GM12864 (cell line): ENCODE results near the gene VSTM1.
"Not testable (repeated sequence)": the region's sequence is repeated elsewhere in the genome, so short reads cannot be mapped to it uniquely, and the experiment has no call there.

Source experiments
- DNase-seq: peaks from one replicate; pipeline ENCODE4 v3.0.0-alpha.2; 2011; ENCODE audit warnings: low read depth
- H3K4me3 ChIP-seq: 2 replicates; pipeline ENCODE4 v1.5.1; 2011; ENCODE audit warnings: mild to moderate bottlenecking, low read depth, low read length, control low read depth
- TF ChIP-seq, protein P1 (sequence below): IDR thresholded peaks from 2 replicates; pipeline ENCODE4 v1.5.1; 2011; ENCODE audit warnings: low read depth, mild to moderate bottlenecking, moderate library complexity, low read length, control low read depth, inconsistent platforms; ENCODE audit errors: missing control alignments

VSTM1 gene

DNA sequence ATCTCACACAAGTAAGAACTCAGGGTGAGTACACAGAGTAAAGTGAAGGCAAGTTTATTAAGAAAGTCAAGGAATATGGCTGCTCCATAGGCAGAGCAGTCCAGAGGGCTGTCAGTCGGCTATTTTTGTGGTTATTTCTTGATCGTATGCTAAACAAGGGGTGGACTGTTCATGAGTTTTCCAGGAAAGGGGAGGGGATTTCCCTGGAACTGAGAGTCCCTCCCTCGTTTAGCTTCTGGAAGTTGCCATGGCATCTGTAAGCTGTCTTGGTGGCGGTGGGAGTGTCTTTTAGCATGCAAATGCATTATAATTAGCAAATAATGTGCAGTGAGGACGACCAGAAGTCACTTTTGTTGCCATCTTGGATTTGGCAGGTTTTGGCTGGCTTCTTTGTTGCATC lies 5.8 kb upstream of the VSTM1 start:
- DNase-seq, result no peak
- TF ChIP-seq, protein P1, sequence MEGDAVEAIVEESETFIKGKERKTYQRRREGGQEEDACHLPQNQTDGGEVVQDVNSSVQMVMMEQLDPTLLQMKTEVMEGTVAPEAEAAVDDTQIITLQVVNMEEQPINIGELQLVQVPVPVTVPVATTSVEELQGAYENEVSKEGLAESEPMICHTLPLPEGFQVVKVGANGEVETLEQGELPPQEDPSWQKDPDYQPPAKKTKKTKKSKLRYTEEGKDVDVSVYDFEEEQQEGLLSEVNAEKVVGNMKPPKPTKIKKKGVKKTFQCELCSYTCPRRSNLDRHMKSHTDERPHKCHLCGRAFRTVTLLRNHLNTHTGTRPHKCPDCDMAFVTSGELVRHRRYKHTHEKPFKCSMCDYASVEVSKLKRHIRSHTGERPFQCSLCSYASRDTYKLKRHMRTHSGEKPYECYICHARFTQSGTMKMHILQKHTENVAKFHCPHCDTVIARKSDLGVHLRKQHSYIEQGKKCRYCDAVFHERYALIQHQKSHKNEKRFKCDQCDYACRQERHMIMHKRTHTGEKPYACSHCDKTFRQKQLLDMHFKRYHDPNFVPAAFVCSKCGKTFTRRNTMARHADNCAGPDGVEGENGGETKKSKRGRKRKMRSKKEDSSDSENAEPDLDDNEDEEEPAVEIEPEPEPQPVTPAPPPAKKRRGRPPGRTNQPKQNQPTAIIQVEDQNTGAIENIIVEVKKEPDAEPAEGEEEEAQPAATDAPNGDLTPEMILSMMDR, result no peak
- H3K4me3 ChIP-seq, result no peak overlapping the region

DNA sequence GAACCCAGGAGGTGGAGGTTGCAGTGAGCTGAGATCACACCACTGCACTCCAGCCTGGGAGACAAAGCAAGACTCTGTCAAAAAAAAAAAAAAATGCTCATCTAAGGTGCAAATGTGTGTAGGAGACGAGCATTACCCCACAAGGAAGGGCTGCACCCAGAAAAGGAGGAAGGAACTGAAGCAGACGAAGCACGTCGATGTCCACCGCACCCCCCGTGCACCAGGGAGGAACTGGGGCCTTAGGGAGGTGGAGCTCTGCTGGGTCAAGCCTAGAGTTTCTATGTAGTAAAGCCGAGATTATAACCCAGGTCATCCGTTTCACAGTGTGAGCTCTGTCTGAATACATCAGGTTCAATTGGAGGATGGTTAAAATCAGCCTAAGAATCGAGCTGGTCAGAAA lies 1.1 kb downstream of the VSTM1 start:
- no peak for DNase-seq
- H3K4me3 ChIP-seq, result no peak overlapping the region
- TF ChIP-seq, protein P1, result no peak

DNA sequence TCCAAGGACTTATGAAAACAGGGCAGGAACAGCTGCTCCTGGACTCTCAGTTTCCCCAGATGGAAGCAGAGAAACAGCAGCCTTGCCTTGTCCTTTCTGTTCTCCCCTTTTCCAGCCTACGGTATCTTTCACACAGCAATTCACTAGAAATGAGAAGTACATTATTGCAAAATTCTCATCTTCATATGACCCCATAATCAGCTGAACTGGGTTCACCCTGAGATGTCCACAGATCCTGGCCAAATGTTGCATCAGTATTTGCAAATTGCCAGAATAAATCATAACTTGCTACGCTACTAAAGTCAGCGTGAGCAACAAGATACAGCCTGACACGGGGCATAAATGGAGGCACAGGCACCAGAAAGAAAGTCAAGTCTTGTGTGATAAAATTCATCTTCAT lies 16.1 kb downstream of the VSTM1 start:
- DNase-seq, result no peak
- H3K4me3 ChIP-seq, result no peak overlapping the region
- TF ChIP-seq, protein P1, result no peak

DNA sequence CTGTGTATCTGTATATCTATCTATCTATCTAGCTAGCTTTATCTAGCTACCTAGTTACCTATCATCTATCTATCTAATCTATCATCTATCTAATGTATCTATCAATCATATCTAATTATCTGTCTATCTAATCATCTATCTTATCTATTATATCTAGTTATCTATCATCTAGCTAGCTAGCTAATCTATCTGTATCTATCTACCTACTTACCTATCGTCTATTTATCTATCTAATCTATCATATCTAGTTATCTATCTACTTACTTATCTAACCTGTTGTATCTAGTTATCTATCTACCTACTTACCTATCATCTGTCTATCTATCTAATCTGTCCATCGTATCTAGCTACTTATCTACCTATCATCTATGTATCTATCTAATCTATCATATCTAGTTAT lies 17.9 kb downstream of the VSTM1 start:
- DNase-seq, result no peak
- no peak overlapping the region for H3K4me3 ChIP-seq
- TF ChIP-seq, protein P1, result no peak

DNA sequence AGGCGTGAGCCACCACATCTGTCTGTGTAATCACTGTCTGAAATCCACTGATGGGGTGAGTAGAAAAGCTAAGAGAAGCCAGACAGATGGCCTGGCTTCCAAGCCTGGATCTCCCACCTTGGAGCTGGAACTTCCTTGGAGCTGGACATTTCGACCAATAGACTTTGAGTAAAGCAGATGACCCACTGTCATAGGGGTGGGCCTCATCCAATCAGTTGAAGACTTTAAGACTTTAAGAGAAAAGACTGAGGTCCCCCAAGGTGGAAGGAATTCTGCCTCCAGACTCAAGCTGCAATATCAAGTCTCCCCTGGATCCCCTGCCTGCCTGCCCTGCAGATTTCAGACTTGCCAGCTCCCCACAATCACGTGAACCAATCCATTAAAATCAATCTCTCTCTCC lies 20.7 kb downstream of the VSTM1 start:
- no peak overlapping the region for H3K4me3 ChIP-seq
- TF ChIP-seq, protein P1, result no peak
- DNase-seq, result no peak

DNA sequence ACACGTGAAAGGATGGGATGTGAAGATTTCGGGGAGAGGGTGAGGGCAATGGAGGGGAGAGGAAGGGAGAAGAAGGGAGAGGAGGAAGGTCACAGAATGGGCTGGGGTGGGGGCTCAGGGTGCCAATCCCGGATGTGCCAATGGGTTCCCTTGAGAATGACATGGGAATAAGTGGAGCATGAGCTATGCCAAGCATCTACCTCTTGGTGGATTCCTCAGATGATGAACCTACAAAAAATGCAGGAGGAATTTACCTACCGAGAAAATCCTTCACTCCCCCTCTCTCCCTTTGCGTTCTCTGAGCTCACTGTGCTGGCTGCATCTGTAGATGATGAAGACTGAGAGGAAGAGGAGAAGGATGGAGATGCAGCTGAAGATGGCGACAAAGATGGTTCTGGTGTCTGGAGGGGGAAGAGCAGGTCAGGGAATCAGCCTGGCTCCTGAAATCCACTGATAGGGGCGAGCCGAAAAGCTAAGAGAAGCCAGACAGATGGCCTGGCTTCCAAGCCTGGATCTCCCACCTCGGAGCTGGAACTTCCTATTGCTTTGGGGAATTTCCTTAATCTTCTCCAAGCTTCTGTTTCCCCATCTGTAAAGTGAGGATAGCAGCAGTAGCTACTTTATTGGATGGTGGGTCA lies 21.6 kb downstream of the VSTM1 start:
- no peak for DNase-seq
- TF ChIP-seq, protein P1, result no peak
- H3K4me3 ChIP-seq, result no peak overlapping the region

DNA sequence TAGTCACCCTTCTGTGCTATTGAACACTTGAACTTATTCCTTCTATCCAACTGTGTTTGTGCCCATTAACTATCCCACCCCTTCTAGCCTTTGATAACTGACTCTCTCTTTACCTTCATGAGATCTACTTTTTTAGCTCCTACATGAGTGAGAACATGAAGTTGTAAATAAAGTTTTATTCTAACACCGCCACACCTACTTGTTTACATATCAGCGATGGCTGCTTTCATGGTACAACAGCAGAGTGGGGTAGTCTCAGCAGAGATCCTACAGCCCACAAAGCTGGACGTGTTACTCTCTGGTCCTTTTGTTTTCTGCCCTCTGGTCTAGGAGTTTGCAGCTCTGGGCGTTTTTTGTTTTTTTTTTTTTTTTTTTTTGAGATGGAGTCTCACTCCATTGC lies 23.7 kb downstream of the VSTM1 start:
- no peak for DNase-seq
- H3K4me3 ChIP-seq, result no peak overlapping the region
- TF ChIP-seq, protein P1, result no peak

DNA sequence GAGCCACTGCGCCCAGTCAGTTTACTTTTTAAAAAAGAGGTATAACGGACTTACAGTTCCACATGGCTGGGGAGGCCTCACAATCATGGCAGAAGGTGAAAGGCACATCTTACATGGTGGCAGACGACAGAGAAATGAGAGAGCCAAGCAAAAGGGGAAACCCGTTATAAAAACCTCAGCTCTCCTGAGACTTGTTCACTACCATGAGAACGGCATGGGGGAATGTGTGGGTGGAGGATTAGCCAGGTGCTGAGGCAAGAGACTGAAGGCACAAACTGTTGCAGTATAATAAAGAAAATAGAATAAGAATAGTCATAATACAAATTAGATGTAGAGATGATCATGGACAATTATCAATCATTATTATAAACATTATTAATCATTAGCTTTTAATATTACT lies 27.2 kb downstream of the VSTM1 start:
- DNase-seq, H3K4me3 ChIP-seq: not testable (repeated sequence)
